GM03348 (cell line): ENCODE data around the gene RALY.
A peak's percentile ranks its signal among the peaks of the same experiment; 100 is the strongest.

Source experiments
- DNase-seq: peaks from one replicate; pipeline ENCODE4 v3.0.0; 2012; ENCODE audit warnings: low spot score

RALY gene

DNA sequence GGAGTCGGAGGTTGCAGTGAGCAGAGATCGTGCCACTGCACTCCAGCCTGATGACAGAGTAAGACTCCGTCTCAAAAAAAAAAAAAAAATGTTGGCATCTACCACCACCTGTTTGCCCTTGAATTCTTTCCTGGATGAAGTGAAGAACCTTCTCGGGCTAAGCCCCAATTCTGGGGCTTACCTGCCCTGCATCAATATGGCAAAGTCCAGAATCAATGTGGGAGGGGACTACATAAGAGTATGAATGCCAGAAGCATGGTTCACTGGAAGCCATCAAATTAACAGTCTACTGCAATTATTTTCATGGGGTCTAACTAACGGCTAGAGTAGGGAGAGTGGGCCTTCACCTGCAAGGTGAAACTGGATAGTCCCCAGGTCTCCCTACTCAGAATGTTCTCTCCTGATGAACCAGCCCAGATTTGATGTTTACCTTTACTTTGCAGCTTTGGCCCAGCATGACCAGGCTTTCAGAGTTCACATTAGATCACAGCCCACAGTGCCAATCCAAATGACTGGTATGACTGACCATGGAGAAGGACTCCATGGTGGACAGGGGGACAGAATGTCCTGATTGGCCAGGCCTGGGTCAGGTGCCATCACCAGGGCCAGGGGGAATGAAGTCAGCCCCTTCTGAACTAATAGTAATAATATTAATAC is 7.0 kb upstream of the RALY start:
- no peak for DNase-seq

DNA sequence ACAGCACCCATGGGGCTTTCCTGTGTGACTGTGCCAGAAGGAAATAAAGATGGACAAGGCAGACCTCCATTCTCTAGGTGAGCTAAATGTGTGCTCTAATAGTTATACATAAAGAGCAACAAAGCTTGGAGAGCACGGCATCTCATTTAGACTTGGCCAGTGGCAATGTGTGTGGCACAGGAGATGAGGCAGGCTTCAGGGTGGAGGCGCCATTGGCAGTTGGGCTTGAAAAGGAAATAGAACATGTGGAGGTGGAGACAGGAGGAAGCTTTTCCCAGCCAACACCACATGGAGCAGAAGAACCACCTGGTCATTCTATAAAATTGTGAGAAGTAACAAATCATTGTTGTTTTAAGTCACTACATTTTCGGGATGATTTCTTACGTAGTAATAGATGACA is 3.6 kb upstream of the RALY start:
- DNase-seq = no peak

DNA sequence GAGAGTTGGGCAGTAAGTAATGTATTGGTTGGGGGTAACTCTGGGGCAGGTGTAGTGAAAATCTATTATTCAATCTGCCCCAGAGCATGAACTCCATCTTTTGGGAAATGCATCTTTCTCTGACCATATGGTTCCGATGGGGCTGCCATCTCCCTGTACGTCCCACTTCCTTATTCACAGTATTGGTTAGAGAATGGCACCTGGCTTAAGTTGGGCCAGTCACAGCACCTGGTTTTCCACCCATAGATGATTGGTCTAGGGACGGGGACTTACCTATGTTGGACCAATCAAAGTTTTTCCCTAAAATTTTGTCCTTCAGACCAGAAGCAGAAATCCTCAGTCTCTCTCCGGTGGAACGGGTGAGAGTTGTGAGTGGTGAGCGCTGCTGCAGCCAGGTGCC is 2.2 kb upstream of the RALY start:
- no peak for DNase-seq

DNA sequence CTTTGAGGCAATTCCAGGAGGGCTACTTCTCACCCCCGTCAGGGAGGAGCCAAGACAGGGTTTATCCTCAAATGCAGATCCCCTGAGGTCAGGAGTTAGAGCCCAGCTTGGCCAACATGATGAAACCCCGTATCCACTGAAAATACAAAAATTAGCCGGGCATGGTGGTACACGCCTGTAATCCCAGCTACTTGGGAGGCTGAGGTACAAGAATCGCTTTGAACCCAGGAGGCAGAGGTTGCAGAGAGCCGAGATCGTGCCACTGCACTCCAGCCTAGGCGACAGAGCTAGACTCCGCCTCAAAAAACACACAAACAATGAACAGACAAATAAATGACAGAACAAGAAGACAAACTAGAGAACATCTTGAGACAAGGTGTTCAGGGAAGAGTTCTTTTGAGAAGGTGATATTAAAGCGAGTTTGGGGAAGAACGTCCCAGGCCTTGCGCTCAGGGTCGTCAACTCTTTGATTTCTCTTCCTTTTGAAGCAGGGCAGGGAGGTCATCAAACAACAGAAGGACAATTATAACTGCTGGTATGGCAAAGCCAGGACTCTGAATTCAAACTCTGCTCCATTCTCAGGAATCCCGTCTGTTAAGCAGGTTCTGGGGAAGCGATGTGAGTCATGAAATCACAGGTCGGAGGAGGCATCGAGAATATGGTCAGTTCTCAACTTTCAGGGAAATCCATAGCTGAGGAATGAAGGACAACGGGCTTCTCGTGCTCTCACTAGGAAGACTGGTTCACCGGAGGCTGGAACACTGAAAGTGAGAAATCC is 1.4 kb upstream of the RALY start:
- peak; percentile 23 for DNase-seq

DNA sequence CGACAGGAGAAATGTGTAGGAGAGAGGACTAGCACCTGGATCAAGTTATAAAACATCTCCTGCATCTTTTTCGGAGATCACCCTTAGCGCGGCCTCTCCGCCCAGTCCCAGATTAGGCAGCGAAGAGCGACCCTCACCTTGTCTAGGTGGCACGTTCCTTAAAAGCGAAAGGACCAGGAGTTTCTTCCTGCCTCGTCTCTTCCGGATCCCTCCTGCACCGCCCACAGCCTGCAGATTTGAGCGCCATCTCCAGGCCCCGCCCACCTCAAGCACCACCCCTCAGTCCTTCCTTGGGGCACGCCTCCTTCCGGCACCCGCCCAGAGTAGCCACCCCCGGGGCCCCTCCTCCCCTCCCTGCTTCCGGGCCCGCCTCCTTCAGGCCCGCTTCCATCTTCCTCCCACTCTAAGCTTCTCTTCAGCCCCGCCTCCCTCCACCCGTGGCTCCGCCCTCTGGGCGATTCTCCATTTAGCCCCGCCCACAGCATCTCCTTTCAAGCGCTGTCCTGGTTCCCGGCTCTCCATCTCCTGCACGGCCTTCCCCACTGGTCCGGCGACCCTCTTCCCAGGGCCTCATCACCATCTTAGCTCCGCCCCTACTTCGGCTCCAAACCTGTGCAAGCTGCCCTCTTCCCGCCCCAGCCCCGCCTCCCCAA is 662 bp upstream of the RALY start:
- peak; percentile 99 for DNase-seq

DNA sequence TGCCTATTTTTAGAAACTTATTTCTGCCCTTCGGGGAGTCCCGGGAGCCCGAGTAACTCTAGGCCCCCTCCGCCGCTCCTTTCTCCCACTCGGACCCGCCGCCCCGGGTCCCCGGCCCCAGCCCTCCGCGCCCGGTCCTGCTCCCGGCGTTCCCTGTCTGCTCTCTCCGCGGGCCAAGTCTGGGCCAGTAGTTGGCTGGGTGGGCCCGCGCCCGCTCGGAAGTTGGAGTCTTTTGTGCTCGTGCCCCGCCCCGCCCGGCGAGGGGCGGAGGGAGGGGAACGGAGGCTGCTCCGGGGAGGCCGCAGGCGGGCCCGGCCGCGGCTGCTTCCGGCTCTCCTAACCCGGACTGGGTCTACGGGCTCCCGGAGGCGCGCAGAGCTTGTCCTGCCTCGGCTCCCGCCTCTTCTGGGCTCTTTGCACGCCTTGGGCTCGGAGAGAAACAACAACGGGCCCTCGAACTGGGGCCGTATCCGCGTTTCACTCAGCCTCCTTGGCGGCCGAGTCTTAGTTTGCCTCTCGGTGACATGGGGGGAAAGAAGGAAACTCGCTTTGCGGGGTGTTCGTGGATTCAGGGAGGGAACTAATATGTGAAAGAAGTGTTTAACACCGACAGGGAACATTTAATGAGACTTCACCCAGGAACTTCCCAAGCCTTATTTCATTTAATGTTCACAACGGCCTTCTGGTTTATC is 657 bp downstream of the RALY start:
- peak; percentile 93 for DNase-seq

DNA sequence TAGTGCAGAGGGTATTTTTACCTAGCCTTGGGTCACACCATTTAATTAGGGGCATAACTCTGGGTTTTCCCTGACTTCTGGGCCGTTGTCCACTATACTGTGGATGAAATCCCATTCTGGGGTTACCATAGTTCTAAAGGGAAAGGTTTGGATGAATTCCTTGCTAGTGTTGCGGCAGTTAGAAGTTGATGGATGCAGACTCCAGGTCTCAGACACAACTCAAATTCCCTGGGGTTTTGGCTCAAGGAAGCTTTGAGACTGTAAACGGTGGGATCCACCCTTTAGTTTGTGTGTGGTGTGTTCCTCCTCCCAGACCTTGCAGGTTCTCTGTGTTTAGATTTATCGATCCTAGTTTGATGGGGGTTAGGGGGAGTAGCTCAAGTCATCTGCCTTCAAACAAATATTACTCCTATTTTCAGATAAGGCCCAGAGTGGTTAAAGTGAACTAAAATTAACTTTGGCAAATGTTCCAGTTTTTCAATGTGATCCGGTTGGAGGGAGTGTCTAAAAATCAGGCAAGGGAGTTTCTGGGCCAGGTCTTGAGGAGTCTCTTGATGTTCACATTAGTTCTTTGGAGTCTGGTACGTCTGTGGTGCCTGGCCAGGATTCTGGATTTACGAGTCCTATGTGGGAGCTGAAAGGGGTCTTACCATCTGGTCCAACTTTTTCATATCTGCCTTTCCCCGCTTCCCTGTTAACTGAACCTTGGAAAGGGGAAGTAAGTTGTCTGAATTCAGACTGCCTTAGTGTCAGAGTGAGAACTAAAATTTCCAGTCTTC is 1.5 kb downstream of the RALY start:
- DNase-seq = no peak

DNA sequence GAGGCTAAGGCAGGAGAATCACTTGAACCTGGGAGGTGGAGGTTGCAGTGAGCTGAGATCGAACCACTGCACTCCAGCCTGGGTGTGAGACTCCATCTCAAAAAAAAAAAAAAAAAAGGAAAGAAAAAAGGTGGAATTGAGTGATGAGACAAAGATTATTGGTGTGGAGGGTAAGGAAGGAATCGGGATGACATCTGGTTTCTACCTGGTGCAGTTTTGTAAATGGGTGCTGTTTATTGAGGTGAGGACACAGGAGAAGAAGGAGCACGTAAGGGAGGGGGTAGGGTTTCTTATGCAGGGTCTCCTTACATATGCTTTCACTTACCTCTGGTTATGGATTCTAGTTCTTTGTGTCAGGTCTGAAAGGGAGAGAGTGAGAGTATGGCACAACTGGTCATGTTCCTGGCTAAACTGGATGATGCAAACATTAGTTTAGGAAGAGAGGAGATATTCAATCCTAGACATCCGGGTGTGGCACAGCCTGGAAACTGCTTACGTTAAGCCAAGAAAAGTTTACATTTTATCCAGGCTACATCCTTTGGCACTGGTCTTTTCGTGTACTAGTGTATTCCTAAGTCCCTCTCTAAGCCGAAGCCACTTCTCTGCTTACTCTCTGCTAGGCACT is 5.4 kb downstream of the RALY start:
- no peak for DNase-seq

DNA sequence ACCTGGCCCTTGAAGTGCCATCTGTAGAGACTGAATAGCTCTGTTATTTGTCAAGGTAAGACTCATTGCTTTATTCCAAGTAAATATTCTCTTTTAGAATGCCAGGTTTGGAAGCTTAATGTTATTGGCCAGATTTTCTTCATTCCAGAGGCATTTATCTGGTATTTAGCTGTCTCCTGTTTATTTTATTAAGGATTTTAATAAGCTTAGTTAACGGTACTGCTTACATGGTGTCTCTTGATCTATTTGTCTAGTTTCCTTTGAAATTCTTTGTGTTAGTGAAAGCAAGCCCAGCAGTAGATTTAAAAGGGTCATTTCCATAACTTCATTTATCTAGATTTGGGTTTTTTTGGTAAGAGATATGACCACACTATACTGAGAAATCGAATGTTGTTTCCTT is 7.7 kb downstream of the RALY start:
- no peak for DNase-seq

DNA sequence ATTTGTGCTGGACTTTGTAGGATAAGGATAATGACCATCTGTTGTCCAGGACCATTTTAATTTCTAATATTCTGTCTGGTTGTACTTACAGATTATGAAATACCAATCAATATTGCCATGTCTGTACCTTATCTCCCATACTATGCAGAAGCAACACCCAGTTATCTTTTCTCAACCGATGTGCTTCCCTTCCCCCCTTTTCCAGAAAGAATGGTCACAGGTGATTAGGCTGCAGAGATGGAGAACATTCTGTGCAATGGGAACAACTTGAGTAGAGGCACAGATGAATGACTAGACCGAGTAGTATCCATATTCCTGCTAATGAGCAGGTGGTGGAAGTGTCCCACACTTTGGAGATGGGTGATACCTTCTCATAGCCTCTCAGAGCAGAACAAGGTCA is 10.5 kb downstream of the RALY start:
- DNase-seq = no peak

DNA sequence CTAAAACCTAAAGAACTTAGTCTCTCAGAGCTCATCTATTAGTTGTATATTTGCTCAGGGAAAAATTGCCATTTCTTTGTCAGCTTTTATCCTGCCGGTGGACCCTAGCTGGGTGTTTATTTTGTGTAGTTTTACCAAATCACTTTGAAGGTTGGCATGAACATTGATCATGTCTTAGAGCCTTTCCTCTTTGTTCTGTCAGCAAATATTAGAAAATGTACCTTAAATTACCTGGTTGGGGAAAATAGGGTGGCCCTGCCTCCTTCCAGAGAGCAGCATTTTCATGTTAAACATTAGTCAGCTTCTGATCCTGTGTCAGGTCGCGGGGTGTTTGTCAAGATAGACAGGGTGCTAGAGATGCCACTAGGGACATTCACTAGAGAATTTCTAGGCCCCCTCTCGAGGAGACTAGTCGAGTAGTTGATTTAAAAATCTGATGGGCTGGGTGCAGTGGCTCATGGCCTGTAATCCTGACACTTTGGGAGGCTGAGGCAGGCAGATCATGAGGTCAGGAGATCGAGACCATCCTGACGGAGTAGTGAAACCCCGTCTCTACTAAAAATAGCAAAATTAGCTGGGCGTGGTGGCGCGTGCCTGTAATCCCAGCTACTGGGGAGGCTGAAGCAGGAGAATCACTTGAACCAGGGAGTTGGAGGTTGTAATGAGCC is 11.2 kb downstream of the RALY start:
- DNase-seq = no peak

DNA sequence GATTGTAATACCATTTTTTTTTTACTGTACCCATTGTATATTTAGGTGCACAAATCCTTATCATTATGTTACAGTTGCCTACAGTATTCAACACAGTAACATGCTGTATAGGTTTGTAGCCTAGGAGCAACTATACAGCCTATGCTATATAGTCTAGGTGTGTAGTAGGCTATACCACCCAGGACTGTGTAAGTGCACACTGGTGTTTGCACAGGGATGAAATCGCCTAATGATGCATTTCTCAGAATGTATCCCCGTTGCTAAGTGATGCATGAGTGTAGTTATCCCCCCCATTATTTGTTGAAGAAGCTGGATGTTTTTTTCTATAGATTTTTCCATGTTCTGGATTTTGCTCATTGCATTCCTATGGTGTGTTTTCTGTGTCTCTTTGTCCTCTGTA is 12.9 kb downstream of the RALY start:
- DNase-seq = no peak

DNA sequence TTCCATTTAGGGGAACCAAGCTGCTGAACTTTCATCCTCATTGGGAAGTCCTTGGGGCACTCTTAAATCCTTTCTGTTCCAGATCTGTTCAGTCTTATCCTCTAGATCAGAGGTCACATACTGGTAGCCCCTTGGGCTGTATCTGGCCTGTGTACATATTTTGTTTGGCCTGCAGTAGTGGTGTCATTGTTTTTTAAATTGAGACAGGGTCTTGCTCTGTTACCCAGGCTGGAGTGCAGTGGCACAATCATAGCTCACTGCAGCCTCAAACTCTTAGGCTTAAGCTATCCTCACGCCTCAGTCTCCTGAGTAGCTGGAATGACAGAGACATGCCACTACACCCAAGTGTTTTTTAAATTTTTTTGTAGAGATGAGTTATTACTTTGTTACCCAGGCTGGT is 14.8 kb downstream of the RALY start:
- DNase-seq = no peak

DNA sequence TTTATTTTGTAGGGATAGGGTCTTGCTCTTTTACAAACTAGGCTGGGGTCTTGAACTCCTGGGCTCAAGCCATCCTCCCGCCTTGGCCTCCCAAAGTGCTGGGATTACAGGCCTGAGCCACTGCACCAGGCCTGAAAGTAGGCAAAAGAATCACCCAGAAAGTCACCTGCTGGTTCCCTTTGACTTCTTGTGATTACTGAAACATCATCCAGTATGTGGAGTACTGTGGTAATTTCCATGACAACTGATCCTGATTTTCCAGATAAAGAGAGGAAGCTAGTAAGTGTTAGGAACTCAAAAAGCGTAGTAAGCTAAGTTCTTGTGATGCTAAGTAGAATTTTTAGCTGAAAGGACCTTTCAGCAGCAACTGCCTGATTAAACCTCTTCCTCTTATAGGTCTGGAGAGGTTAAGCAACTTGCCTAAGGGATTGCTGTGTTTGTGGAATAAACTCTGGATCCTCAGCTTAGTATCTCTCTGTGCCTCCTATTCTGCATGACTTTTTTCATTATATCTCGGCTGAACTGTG is 16.8 kb downstream of the RALY start:
- DNase-seq = no peak

DNA sequence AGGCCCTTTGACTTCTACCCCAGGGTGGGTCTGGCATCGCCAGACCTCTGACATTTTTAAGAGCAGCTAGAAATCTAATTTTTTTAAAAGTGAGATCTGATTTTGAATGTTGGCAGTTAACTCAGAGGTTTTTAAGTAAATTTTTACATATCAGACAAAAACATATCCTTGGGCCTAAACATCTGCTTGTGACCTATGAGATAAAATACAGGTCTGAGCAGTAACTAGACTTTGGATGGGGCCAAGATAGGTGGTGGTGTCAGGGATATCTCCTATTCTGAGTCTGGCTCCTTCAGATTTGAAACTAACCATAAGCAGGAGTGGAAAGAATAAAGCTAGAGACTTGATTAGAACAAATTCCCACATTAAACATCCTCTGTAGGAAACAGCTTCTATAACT is 17.6 kb downstream of the RALY start:
- no peak for DNase-seq

DNA sequence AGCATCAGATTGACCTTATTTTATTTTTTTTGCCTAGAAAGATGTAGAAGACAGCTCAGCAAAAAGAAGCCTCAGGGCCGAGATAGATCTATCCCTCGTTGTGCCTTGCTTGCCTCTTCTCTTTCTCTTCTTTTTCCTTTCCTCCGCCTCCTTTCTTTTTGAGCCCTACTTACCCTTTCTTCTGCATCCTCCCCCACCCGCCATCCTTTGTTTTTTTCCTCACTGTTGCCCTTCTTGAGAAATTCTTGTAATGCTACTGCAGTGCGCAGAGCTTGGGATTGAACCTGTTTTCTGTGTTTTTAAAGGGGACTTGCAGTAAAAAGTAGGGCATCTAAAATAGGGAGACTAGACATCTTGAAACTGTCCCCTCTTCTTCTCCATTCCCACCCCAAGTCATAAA is 18.6 kb downstream of the RALY start:
- no peak for DNase-seq

DNA sequence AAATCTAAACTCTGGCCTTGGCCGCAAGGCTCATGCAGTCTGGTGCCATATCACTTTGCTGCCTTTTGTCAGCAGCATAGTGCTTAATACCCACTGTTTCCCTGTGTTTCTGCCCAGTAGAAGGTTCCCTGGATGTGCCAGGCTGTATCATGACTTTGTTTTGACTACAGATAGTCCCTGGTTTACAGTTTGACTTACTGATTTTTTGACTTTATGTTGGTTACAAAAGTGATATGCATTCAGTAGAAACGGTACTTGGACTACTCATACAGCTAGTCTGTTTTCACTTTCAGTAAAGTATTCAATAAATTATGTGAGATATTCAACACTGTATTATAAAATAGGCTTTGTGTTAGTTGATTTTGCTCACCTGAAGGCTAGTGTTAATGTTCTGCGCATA is 19.0 kb downstream of the RALY start:
- no peak for DNase-seq

DNA sequence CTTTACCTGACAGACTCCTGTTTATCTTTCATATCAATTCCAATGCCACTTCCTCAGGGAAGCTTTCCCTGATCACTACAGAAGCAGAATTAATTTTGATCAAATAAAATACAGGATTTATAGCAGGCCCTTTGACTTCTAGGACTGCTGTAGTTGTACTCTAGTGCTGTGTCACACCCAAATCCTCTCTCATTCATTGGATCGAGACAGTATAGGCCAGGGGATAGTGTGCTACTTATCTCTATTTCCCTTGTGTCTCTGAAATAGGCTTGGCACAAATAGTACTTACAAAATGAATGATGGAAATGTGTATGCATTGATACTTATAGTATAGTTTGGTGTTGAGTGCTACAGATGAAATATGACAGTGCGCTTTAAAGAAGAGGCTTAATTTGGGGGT is 19.8 kb downstream of the RALY start:
- no peak for DNase-seq

DNA sequence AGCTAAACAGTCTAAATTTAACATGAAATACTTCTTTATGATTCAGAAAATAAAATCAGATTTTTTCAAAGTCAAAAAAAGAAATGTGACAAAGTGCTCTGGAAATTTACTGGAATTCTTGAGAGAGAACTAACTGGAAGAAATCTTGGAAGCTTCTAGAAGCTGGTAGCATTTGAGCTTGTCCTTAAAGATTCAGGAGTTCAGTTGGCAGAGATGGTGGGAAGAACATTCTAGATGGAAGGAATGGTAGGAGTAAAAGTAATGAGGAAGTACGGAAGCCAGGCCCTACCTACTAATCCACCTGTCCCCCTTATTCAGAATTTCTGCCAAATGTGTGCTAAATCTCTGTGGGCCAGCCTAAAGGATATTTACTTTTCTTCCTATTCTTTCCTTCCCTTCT is 21.2 kb downstream of the RALY start:
- DNase-seq = no peak

DNA sequence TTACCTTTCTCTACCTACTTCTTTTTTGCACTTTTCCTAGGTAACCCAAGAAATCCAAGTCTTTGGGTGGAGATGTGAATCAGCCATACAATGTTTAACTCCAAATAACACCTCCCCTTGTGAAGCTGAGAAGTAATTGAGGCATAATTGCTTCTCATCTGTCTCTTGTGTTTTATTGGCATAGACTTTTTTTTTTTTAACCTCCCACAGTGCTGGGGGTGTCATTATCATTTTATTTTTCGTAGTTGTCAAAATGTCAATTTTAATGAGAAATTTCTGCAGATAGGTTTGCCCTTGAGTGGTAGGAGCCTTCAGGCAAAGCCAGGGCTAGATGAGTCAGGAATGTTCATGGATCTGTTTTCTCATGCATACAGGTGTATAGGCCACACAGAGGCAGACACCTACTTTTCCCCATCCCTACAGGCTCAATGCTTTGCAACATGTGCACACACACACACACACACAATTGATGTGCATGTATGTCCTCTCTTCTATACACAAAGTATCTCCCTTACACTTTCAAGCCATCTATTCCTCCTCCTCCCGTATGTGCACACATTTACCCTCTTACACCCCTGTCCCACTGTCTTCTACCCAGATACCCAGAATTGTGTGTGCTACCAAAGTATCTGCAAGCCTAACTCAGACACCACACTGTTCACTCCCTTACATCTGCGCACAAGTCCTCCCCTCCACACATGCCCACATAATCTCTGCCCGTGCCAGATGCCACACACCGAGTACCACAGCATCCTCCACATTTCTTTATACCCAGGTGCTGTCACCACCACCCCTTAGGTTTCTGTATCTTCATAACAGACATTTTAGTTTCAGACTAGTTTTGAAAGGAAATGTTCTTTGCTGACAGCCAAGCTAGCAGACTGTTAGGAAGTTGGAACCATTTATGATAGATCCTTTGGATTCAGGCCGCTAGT is 22.0 kb downstream of the RALY start:
- no peak for DNase-seq
